Measurements from ENCODE around the gene MLPH. TPM values are rescaled to one million over a fixed set of nuclear protein-coding genes. Genes with fewer than 3 reads are reported as not detected.

MLPH gene
- total RNA-seq (not detected in 2 replicates), polyA plus RNA-seq (not detected in 2 replicates), polyA minus RNA-seq (0.09 TPM in 1 of 2 replicates, not detected in the other)
- total RNA-seq (2013), result not detected

DNA sequence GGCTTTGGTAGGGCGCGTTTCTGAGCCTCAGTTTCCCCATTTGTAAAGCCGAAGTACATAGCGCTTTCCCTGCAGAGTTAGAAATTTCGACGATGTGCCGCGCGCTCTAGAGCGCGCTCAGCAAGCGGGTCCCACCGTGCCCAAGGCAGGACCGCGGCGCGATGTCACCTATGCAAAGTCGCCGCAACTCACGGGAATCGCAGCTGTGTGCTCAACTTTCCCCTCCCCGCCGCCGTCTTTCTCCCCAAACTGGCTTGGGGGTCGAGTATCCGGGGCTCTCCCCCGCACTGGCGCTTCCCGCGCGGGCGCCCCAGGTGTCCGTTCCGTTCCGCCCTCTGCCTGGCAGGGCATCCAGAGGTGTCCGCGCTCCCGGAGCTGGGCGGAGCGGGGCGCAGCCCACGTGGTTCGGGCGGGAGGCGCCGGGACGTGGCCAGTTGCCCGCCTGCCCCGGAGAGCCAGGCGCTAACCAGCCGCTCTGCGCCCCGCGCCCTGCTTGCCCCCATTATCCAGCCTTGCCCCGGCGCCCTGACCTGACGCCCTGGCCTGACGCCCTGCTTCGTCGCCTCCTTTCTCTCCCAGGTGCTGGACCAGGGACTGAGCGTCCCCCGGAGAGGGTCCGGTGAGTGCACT lies at the start of gene MLPH:
Gene MLPH (plus strand): TSS at position 433 of the 630 bp plus-strand sequence. CDS start 6,176 bp downstream, outside the sequence.
- TF ChIP-seq EZH2 (IDR thresholded peaks at IDR 0.05; ENCODE audit: borderline replicate concordance, insufficient read depth, low read depth, low read length, poor library complexity, severe bottlenecking), result no peak
- no peak for TF ChIP-seq CTCF (IDR thresholded peaks at IDR 0.05)
- Histone ChIP-seq H3K4me3 (ENCODE audit: control extremely low read depth in 1 of 5, extremely low read depth in 1 of 5, insufficient read depth in 1 of 5, low read depth in 2 of 5, low read length in 4 of 5) (no peak within 1 kb of the TSS), H3K27ac (ENCODE audit: low read length in 2 of 2) (no peak within 1 kb of the TSS), H3K79me2 (ENCODE audit: control insufficient read depth, insufficient read depth, low read length) (no peaks in the 10 kb centered on the region), H3K27me3 (replicated peaks in 1 of 4; ENCODE audit: control extremely low read depth in 1 of 4, control insufficient read depth in 3 of 4, insufficient read depth in 4 of 4, low read length in 3 of 4) (peaks cover 0 to 50% (median 16%) of the 10 kb centered on the region in 4 experiments), H3K4me1 (ENCODE audit: control insufficient read depth in 2 of 2, insufficient read depth in 2 of 2, low read length in 2 of 2) (peaks cover 0 to 6% of the 10 kb centered on the region in 2 donors), H3K4me2 (replicated peaks; ENCODE audit: low read depth, low read length, poor library complexity, severe bottlenecking) (peak within 1 kb of the TSS; percentile 12), H3K36me3 (replicated peaks in 1 of 2; ENCODE audit: control extremely low read depth in 1 of 2, control insufficient read depth in 1 of 2, extremely low read depth in 1 of 2, insufficient read depth in 2 of 2, low read length in 1 of 2) (no peaks in the 10 kb centered on the region), H3K9ac (ENCODE audit: low read length) (no peak within 1 kb of the TSS), H2AFZ (ENCODE audit: insufficient read depth, low read depth, low read length, poor library complexity, severe bottlenecking) (peak within 1 kb of the TSS; percentile 16), H4K20me1 (ENCODE audit: control insufficient read depth, insufficient read depth, low read length, poor library complexity, severe bottlenecking) (no peaks in the 10 kb centered on the region), H3K9me3 (ENCODE audit: control extremely low read depth in 1 of 3, control insufficient read depth in 2 of 3, insufficient read depth in 1 of 3, low read length in 2 of 3) (peaks cover under 1 to 17% (median 12%) of the 10 kb centered on the region in 3 donors)
- Mint-ChIP-seq H3K4me1 (no peaks in the 10 kb centered on the region), H3K27me3 (peaks cover 51% of the 10 kb centered on the region), H3K9me3 (ENCODE audit: insufficient read depth) (peaks cover 5% of the 10 kb centered on the region), H3K4me3 (no peak within 1 kb of the TSS), H3K27ac (no peak within 1 kb of the TSS)
- no peak for ATAC-seq (ENCODE audit: low read depth)
- intact Hi-C loops (cut with micrococcal nuclease), result no loop called here
- WGBS (ENCODE audit: insufficient coverage), result 9% methylated on average over 63 of the region's 63 CpGs
- ChIA-PET CTCF (no interaction called here), POLR2A (no interaction called here)
- DNase-seq, result no peak

DNA sequence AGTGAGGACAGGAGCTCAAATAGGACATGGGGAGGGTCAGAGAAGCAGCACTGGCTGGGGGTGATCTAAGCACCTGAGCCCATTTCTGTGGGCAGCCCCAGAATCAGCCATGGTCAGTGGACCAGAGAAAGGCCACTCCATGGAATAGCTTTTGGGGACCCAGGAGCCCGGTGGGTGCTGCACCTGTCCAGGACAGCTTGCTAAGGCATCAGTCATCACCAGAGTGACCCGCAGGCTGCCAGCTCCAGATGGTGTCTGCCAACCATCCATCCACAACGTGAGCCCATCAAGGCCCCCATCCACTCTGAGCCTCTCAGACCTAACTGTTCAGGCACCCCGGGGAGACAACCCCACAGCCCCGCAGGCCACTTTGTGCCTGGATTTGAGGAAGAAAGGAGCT lies 49.5 kb upstream of the MLPH start:
- ChIA-PET CTCF (no interaction called here), POLR2A (no interaction called here)
- 91% methylated on average over 3 of the region's 5 CpGs for WGBS (ENCODE audit: insufficient coverage)
- Mint-ChIP-seq H3K27ac (no peak overlapping the region), H3K9me3 (ENCODE audit: insufficient read depth) (no peaks in the 10 kb centered on the region), H3K4me1 (peaks cover 25% of the 10 kb centered on the region), H3K4me3 (no peak overlapping the region), H3K27me3 (peaks cover 13% of the 10 kb centered on the region)
- Histone ChIP-seq H3K27ac (ENCODE audit: low read length in 2 of 2) (no peak overlapping the region), H4K20me1 (ENCODE audit: control insufficient read depth, insufficient read depth, low read length, poor library complexity, severe bottlenecking) (no peaks in the 10 kb centered on the region), H3K9me3 (ENCODE audit: control extremely low read depth in 1 of 3, control insufficient read depth in 2 of 3, insufficient read depth in 1 of 3, low read length in 2 of 3) (peaks cover 0 to 7% (median 0%) of the 10 kb centered on the region in 3 donors), H3K36me3 (replicated peaks in 1 of 2; ENCODE audit: control extremely low read depth in 1 of 2, control insufficient read depth in 1 of 2, extremely low read depth in 1 of 2, insufficient read depth in 2 of 2, low read length in 1 of 2) (no peaks in the 10 kb centered on the region), H3K9ac (ENCODE audit: low read length) (no peak overlapping the region), H3K27me3 (replicated peaks in 1 of 4; ENCODE audit: control extremely low read depth in 1 of 4, control insufficient read depth in 3 of 4, insufficient read depth in 4 of 4, low read length in 3 of 4) (peaks cover 0 to 19% (median 0%) of the 10 kb centered on the region in 4 experiments), H3K4me1 (ENCODE audit: control insufficient read depth in 2 of 2, insufficient read depth in 2 of 2, low read length in 2 of 2) (peaks cover 18 to 21% of the 10 kb centered on the region in 2 donors), H3K4me2 (replicated peaks; ENCODE audit: low read depth, low read length, poor library complexity, severe bottlenecking) (no peak overlapping the region), H3K79me2 (ENCODE audit: control insufficient read depth, insufficient read depth, low read length) (no peaks in the 10 kb centered on the region), H2AFZ (ENCODE audit: insufficient read depth, low read depth, low read length, poor library complexity, severe bottlenecking) (no peak overlapping the region), H3K4me3 (ENCODE audit: control extremely low read depth in 1 of 5, extremely low read depth in 1 of 5, insufficient read depth in 1 of 5, low read depth in 2 of 5, low read length in 4 of 5) (no peak overlapping the region)
- intact Hi-C loops (cut with micrococcal nuclease), result no loop called here
- TF ChIP-seq EZH2 (IDR thresholded peaks at IDR 0.05; ENCODE audit: borderline replicate concordance, insufficient read depth, low read depth, low read length, poor library complexity, severe bottlenecking) (no peak), CTCF (IDR thresholded peaks at IDR 0.05) (no peak)
- ATAC-seq (ENCODE audit: low read depth) (no peak), DNase-seq (no peak)

Measured in B cell (primary cell).